Skeletal muscle tissue (tissue), 4 donors: ENCODE measurements around the gene SPACA7. TPM values are rescaled to one million over a fixed set of nuclear protein-coding genes. Genes with fewer than 3 reads are reported as not detected.

ENCODE experiments used
- H3K27ac ChIP-seq: one replicate; pipeline ENCODE4 v1.7.0; 2013; ENCODE audit warnings: mild to moderate bottlenecking, low read depth, low read length, inconsistent platforms
- H3K27me3 ChIP-seq, 3 donors: one replicate each; pipeline ENCODE4 v1.7.0; 2013; ENCODE audit warnings: low read length in 3 of 3; ENCODE audit not compliant: control insufficient read depth in 3 of 3, insufficient read depth in 3 of 3
- H3K36me3 ChIP-seq, 3 donors: one replicate each; pipeline ENCODE4 v1.7.0; 2013; ENCODE audit warnings: low read length in 3 of 3; ENCODE audit not compliant: control insufficient read depth in 3 of 3, insufficient read depth in 3 of 3
- H3K4me1 ChIP-seq, 3 donors: one replicate each; pipeline ENCODE4 v1.7.0; 2013; ENCODE audit warnings: low read length in 3 of 3, mild to moderate bottlenecking in 3 of 3; ENCODE audit not compliant: control insufficient read depth in 3 of 3, insufficient read depth in 3 of 3
- H3K4me3 ChIP-seq, 3 donors: one replicate each; pipeline ENCODE4 v1.7.0; 2013; ENCODE audit warnings: low read length in 3 of 3
- H3K9ac ChIP-seq, 3 donors: one replicate each; pipeline ENCODE4 v1.7.0; 2013; ENCODE audit warnings: low read length in 3 of 3, mild to moderate bottlenecking in 3 of 3, moderate library complexity in 2 of 3, low read depth in 1 of 3
- H3K9me3 ChIP-seq, 3 donors: one replicate each; pipeline ENCODE4 v1.7.0; 2013; ENCODE audit warnings: low read length in 3 of 3; ENCODE audit not compliant: control insufficient read depth in 3 of 3
- total RNA-seq: library from RNA; depleted of rRNA; stranded (reverse); fragments of >200 nt; gene quantifications from one replicate; pipeline ENCODE4 v1.2.3, GENCODE V29; 2014
- donor health status: Osteomylitis.

Gene SPACA7
- total RNA-seq = not detected

GRCh38 chr13:112376050-112376681 is at the start of gene SPACA7:
Gene SPACA7, plus strand, starts transcription at chr13:112376355. Its CDS starts 31 bp downstream, at chr13:112376386.
- H3K27me3 ChIP-seq = peaks cover 0 to 2% (median 0%) of the 10 kb centered on the region in 3 donors
- no peak within 1 kb of the TSS for H3K27ac ChIP-seq
- peaks cover 3% of the 10 kb centered on the region in 3 donors for H3K9me3 ChIP-seq
- H3K4me1 ChIP-seq = no peaks in the 10 kb centered on the region
- H3K36me3 ChIP-seq = no peaks in the 10 kb centered on the region
- H3K4me3 ChIP-seq = no peak within 1 kb of the TSS
- H3K9ac ChIP-seq = no peak within 1 kb of the TSS

DNA sequence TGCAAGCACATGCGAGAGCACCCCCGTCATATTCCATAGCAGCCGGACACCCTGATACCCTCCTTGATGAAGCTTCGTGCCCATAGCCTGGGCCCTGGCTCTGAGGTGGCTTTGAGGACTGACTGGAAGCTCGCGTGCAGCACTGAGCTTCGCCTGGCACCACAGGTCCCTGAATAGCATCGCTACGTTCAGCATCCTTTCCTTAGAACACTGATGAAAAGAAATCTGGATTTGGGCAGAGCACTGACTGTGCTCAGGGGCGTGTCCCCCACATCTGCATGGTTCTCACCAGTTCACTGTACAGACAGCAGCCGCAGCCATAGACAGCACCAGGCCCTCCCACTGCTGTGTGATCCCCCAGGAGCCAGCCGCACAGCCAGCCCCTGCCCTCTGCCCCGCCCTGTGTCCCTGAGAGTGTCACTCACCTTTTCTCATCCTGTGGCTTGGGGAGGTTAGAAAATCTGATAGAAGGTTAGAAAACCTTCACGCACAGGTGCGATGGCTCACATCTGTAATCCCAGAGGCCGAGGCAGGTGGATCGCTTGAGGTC is 49.3 kb upstream of the SPACA7 start:
- H3K9me3 ChIP-seq = no peaks in the 10 kb centered on the region
- H3K27me3 ChIP-seq = peaks cover 13 to 46% (median 22%) of the 10 kb centered on the region in 3 donors
- no peak overlapping the region for H3K9ac ChIP-seq
- H3K36me3 ChIP-seq = no peaks in the 10 kb centered on the region
- H3K4me3 ChIP-seq = no peak overlapping the region
- H3K27ac ChIP-seq = no peak overlapping the region
- H3K4me1 ChIP-seq = no peaks in the 10 kb centered on the region

DNA sequence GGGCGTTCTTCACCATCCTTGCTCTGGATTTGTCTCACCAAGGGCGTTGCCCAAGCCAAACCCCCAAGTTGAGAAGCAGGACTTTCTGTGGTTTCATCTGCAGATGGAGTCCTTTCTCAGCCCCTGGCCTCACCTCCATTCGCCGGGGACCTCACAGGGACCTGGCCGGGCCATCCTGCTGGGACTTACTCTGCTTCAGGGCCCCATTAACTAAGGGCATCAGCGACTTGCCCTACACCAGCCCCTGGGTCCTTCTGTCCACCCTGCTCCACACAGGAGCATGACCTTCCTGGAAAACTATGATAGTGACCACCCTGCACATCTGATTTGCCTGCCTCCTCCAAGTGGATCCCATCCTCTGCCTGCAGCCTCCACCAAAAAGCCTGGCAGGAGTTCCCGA is 47.2 kb upstream of the SPACA7 start:
- H3K27ac ChIP-seq = no peak overlapping the region
- H3K36me3 ChIP-seq = no peaks in the 10 kb centered on the region
- peaks cover 30 to 52% (median 35%) of the 10 kb centered on the region in 3 donors for H3K27me3 ChIP-seq
- no peaks in the 10 kb centered on the region for H3K4me1 ChIP-seq
- no peak overlapping the region for H3K9ac ChIP-seq
- no peak overlapping the region for H3K4me3 ChIP-seq
- H3K9me3 ChIP-seq = no peaks in the 10 kb centered on the region

DNA sequence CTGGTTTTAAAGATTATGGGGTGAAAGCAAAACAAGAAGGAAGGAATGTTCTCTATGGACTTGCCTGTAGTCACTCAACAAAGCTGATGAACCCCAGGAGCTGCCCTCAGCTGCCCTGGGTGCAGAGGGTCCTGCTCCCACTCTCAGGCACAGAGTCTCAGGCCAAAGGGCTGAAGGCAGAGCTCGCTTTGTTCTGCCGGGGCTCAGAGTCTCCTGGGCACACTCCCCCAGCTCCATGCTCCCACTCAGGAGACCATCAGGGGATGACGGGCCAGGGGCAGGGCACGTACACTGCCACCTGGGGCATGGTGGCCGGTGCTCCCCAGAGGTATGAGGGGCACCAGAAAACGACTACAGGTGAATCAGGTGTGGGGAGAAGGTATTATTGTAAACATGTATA is 46.8 kb upstream of the SPACA7 start:
- H3K27ac ChIP-seq = no peak overlapping the region
- H3K4me1 ChIP-seq = no peaks in the 10 kb centered on the region
- H3K36me3 ChIP-seq = no peaks in the 10 kb centered on the region
- H3K9me3 ChIP-seq = no peaks in the 10 kb centered on the region
- no peak overlapping the region for H3K4me3 ChIP-seq
- H3K9ac ChIP-seq = no peak overlapping the region
- peaks cover 30 to 51% (median 35%) of the 10 kb centered on the region in 3 donors for H3K27me3 ChIP-seq

DNA sequence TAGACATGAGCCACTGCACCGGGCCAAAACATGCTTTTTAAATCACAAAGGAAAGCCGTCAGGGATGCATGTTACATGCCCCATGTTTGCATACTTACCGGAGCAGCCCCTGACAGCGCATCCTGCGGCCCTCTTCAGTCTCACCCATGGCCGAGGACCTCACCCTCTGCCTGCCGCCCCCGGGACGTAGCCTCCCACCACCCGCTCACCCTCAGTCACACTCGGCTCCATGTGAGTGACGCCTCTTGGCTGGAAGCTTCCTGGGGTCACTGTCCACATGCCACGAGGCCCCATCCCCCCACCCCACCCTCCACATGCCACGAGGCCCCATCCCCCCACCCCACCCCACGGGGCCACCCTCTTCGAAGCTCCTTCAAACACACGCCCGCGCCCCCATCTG is 46.1 kb upstream of the SPACA7 start:
- Histone ChIP-seq H3K36me3 (no peaks in the 10 kb centered on the region), H3K27me3 (peaks cover 29 to 51% (median 35%) of the 10 kb centered on the region in 3 donors), H3K4me1 (no peaks in the 10 kb centered on the region), H3K4me3 (no peak overlapping the region), H3K9ac (no peak overlapping the region), H3K9me3 (no peaks in the 10 kb centered on the region), H3K27ac (no peak overlapping the region)

DNA sequence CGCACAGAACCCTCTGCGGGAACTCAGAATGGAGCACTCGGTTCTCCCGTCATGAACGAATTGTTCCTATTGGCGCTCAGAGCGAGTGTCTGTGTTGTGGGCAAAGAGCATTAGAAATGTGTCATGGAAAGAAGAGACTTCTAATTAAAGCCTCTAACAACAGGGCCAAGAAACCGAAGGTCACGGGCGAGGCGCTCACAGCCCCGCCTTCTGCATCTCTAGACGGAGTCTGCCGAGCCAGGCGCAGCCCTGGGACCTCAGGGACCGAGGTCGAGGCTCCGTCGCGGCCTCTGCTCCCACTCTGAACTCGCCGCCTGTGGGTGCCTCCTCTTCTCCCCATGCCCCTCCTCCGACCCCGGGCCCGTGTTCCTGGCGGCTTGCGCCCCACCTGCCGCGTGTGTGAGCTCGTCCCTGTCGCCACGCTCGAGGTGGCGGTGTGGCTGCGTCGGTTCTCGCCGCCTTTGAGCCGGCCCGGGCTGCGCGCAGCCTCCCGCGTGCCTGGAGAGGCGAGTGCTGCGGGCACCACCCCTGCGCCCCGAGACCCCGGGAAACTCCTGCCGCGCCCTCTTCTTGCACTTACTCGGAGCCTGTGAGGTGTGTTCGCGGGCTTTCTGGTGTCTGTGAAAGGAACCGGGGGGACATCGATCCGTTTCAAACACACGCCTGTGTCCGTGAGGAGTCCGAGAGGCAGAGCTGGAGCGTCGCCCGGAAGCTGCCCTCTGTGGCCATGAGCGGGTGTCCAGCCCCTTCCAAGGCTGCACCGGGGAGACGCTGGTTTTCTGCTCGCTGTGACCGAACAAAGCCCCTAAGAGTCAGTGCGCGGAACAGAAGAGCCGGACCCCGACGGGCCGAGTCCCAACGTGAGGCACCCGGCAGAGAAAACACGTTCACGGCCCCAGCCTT is 45.4 kb upstream of the SPACA7 start:
- H3K4me3 ChIP-seq = no peak overlapping the region
- H3K9ac ChIP-seq = no peak overlapping the region
- peaks cover 26 to 51% (median 35%) of the 10 kb centered on the region in 3 donors for H3K27me3 ChIP-seq
- H3K36me3 ChIP-seq = no peaks in the 10 kb centered on the region
- H3K9me3 ChIP-seq = no peaks in the 10 kb centered on the region
- no peak overlapping the region for H3K27ac ChIP-seq
- no peaks in the 10 kb centered on the region for H3K4me1 ChIP-seq

- Histone ChIP-seq H3K27ac (no peak overlapping the region), H3K4me3 (no peak overlapping the region), H3K9me3 (no peaks in the 10 kb centered on the region), H3K9ac (no peak overlapping the region), H3K4me1 (no peaks in the 10 kb centered on the region), H3K36me3 (no peaks in the 10 kb centered on the region), H3K27me3 (peaks cover 26 to 45% (median 35%) of the 10 kb centered on the region in 3 donors)
Observed at GRCh38 chr13:112331675-112332074, 44.5 kb upstream of the SPACA7 start.

GRCh38 chr13:112332727-112333126 is 43.4 kb upstream of the SPACA7 start:
- Histone ChIP-seq H3K27ac (no peak overlapping the region), H3K36me3 (no peaks in the 10 kb centered on the region), H3K4me1 (no peaks in the 10 kb centered on the region), H3K9ac (no peak overlapping the region), H3K27me3 (peaks cover 26 to 42% (median 32%) of the 10 kb centered on the region in 3 donors), H3K9me3 (no peaks in the 10 kb centered on the region), H3K4me3 (no peak overlapping the region)

- H3K27ac ChIP-seq = no peak overlapping the region
- no peak overlapping the region for H3K9ac ChIP-seq
- no peaks in the 10 kb centered on the region for H3K4me1 ChIP-seq
- H3K36me3 ChIP-seq = no peaks in the 10 kb centered on the region
- no peaks in the 10 kb centered on the region for H3K9me3 ChIP-seq
- H3K4me3 ChIP-seq = no peak overlapping the region
- peaks cover 26 to 36% (median 31%) of the 10 kb centered on the region in 3 donors for H3K27me3 ChIP-seq
Observed at GRCh38 chr13:112333756-112334543, 42.2 kb upstream of the SPACA7 start.
